GM18951 (cell line): ENCODE measurements around the gene C2orf69.

Experiments
- POLR2A ChIP-seq: IDR thresholded peaks from 4 replicates; pipeline ENCODE4 v1.6.1; 2011; ENCODE audit warnings: mild to moderate bottlenecking; ENCODE audit not compliant: insufficient read length, insufficient read depth; ENCODE audit errors: extremely low read depth
- in situ Hi-C: fragments of 300-500 bp; cut with MboI; formaldehyde crosslinking; loops from one replicate; pipeline ENCODE4 v1.12.0; 2022; ENCODE audit warnings: low sequenced_read_pairs, mixed read lengths, inconsistent platforms; ENCODE audit not compliant: unreplicated experiment

The C2orf69 gene

DNA sequence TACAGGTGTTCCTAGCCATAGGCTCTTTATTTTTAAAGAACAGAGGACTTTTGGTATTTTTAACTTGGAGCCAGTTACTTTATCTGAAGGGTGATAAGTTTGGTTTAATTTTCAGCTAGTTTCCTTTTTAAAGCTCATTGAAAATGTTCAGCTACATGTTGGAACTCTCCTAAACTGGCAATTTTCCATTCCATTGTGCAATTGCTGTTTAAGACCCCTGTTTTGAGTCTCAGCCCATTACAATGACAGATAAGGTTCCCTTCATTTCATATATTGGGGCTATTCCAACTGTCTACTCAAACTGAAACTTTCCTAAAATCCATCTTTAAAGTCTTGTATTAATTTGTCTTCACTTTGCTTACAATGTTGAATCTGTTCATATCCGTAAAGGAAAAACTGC is 55.9 kb downstream of the C2orf69 start:
- in situ Hi-C loops = loop anchor here (25.0 kb wide), 1 partner anchor 745 kb away; no protein-coding TSS in a partner anchor
- TF ChIP-seq POLR2A = no peak

DNA sequence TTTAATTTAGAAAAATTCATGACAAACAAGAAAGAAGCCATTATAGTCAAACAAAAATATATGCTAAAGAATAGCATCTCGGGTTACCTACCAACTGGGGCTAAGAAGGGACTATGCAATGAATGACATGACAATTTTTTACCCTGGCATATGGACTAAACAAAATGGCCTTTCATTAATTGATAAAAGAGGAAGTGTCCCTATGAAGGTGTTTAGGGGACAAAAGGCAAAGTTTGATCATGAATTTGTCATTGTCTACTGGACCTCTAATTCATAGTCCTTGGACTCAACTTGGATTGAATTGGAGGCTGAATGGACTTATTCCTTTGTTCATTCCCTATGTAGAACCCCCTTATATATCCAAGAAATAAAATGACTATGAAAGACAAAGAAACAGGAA is 57.0 kb downstream of the C2orf69 start:
- in situ Hi-C loops = loop anchor here (25.0 kb wide), 1 partner anchor 744 kb away; no protein-coding TSS in a partner anchor
- TF ChIP-seq POLR2A = no peak

DNA sequence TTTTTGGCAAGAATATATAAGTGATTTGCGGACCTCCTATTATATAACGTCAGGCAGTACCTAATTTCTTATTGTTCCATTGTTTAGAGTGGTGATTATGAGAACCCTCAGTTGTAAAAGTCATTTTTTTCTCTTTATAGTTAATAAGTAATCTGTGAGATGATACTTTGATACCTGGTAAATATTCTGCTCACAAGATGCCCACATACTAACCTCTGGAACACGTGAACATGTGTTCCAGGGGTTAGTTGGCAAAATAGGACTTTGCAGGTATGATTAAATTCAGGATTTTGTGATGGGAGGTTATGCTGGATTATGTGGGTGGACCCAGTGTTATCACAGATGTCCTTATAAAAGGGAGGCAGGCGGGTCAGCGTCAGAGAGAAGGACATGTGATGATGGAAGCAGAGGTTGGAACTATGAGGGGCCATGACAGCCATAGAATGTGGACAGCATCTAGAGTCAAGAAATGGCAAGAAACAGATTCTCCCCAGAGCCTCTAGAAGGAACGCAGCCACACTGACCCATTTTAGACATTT is 61.1 kb downstream of the C2orf69 start:
- in situ Hi-C loops = loop anchor here (25.0 kb wide), 1 partner anchor 740 kb away; no protein-coding TSS in a partner anchor
- no peak for TF ChIP-seq POLR2A

- in situ Hi-C loops = loop anchor here (25.0 kb wide), 1 partner anchor 739 kb away; no protein-coding TSS in a partner anchor
- TF ChIP-seq POLR2A = no peak
Observed at GRCh38 chr2:199973703-199974102, 62.6 kb downstream of the C2orf69 start.

GRCh38 chr2:199975273-199975895 is 64.3 kb downstream of the C2orf69 start:
- in situ Hi-C loops = loop anchor here (5.0 kb wide), 1 partner anchor 502 kb away; no protein-coding TSS in a partner anchor
- no peak for TF ChIP-seq POLR2A
